HK-2 (cell line): ENCODE results near the gene MME.
"Not testable (repeated sequence)": the region's sequence is repeated elsewhere in the genome, so short reads cannot be mapped to it uniquely, and the experiment has no call there.

Source experiments
- DNase-seq: peaks from one replicate; pipeline ENCODE4 v3.0.0-alpha.2; 2018; ENCODE audit not compliant: unreplicated experiment

Gene MME

DNA sequence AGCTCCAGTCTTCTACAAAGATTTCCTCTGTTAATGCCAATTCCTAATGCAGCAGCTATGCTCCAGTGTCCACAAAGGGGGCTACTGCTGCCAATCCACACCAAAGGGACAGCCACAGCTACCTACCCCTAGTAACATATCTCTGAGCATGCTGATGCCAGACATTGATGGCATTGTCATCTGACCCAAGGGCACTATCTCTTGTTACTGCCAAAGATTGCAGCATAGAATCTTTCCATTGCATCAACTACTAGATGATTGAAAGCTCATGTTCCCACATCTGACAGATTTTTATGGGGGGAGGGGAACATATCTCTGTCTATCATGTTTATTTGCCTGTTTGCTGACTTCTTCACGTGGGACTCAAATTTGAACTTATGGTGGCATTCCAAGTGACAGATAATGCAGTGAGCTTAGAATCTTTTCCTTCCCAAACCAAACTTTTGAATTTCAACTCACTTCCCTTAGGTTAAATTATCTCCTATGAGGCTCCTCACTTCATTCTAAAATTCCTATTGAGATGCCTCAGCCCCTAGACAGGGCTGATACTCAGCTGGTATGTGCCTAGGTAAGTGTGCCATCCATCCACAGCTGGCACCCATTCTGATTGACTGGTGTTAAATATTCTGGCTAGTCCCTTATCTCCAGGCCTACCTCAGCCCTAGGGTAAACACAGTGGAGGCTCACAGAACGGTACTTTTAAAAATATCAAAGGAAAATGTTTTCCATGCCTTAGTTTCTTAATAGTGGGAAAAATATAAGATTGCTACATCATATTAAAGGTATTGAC, 113.0 kb downstream of the MME start:
- DNase-seq, result no peak

GRCh38 chr3:155193868-155194267, 113.7 kb downstream of the MME start:
- no peak for DNase-seq

DNA sequence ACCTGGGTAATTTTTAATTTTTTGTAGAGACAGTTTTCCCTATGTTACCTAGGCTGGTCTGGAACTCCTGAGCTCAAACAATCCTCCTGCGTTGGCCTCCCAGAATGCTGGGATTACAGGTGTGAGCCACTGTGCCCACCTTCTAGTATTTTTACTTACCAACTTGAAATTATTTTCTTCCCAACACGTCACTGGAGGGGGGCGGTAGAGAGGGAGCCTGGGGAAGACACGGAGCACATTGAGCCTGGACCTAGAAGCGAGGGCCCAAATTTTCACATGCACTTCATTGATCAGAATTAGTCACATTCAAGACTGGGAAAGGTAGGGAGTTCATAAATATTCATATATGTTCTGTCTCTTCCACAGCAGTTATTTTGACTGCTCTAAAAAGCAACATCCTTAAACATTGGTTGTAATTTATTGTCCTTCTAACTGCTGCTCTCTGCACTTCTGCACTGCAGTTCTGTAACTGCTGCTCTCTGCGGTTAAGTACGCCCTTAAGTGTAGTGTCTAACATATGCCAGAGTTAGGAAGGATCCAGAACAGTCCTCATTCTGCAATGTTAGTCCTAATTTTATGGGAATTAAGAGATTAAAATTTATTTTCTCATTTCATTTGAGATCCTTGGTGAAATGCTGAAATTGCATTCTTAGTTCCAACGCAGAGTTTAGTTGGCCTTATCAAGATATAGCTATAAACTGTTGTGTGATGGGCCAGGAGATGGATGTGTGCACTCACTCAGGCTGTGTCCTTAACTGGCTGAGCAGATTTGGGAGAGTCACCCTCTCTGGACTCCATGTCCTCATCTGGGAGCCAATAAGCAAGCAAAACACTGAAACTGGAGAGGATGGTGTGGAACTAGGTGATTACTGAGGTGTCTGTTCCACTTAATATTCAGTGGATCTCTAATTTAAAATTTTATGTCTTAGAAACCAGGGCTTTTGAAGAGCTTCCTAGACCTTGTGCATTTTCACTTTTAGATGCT, 115.1 kb downstream of the MME start:
- no peak for DNase-seq

DNA sequence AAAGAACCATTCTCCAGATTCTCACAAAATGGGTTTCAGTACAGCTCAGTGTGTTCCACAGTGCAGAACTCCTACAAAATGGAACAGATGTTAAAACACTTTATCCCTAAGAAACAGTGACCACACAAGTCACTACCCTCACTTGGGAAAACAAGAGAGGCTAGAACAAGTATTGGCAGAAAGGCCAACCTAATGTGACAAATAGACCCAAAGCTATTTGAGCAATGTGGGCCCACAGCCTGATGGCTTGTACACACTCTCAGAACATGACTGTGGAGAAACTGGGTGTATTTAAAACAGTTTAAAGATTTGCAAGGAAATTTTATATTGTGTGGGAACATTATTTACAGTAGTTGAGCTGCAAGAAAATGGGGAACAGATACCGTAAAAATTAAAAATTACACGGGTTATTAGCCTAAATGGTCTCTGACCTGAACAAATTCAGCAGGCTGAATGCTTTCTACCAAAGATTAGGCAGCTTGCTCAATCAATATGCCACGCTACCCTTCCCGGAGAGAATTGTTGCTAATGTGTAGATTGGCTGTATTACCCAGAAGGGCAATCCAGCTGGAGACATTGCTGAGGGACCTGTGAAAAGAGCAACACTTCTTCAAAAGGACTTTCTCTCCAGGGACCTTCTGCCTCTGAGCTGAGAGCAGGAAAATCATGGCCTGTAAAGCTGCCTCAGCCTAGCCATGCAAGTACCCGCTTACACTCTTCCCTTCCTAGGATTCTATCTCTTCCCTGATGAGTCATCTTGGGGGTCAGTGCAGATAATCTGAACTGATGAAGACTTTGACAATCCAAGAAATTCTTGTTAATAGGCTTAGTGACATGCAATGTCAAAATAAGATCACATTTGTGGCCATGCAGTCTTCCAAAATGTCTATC, 116.3 kb downstream of the MME start:
- DNase-seq, result no peak

DNA sequence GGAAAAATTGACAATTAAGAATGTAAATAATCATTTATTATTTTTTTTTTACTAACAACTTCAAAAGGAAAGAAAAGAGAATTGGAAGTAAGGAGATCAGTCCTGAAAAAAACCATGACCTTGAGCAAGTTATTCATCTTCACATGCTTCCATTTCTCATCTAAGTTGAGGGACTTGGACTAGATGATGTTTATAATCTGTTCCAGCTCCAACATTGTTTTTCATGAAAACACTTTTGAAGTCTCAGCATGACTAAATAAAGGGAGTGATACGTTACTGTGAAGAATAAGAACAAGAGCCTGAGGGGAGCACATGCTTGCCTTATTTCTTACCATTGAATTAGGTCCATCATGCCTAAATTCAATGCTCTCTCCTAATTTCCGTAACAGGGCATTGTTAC, 117.7 kb downstream of the MME start:
- DNase-seq, result no peak

DNA sequence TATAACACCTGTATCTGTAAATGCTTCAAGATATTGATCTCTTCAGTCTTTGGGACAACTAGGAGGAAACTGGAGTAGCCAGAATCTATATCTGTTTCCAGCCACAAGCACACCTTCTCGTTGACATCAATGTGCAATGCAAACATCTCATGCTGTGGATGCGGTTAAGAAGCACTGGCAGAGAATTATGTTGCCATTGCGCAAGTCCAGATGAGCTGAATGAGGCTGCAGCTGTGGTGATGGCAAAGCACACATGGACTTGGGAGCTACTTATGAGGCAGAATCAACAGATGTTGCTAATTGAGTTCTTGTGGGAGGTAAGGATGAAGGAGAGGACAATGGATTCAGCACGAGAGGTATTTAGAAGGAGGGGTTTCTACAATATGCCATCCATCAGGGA, 122.5 kb downstream of the MME start:
- no peak for DNase-seq

GRCh38 chr3:155204851-155205250, 124.7 kb downstream of the MME start:
- DNase-seq, result no peak

GRCh38 chr3:155208183-155208800, 128.2 kb downstream of the MME start:
- no peak for DNase-seq

DNA sequence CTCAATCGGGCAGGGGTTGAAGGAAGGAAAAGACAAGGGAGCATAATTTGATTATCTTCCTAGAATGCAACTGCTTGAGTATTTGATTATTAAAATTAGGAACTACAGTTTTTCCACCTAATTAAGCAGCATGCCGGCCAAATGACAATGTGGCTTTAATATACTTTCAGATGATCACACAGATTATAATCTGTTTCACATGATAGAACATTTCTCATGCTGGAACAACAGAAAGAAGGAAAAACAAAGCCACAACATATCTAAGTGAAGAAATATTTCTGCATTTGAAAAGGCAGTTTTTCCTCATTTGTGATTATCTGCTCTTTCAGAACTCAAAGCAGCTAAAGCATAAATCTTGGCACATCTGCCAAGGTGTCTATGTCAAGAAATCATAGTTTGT, 130.6 kb downstream of the MME start:
- no peak for DNase-seq

DNA sequence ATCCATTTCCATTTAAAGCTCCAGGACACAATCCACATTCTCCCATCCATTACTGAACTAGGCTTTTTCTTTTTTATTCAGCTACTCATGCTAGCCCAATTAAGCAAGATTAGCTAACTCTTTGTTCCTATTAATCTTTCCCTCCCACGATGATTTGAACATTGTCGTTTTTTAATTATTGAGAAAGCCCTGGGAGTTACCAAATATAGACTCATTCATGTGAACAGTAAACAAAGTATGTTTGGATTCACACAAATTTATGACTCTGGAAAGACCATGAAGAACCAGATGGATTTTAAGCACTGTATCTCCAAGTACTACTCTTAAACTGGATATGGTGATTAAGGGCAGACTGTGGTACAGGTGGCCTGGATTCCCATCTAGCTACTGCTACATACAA, 131.1 kb downstream of the MME start:
- DNase-seq, result no peak

DNA sequence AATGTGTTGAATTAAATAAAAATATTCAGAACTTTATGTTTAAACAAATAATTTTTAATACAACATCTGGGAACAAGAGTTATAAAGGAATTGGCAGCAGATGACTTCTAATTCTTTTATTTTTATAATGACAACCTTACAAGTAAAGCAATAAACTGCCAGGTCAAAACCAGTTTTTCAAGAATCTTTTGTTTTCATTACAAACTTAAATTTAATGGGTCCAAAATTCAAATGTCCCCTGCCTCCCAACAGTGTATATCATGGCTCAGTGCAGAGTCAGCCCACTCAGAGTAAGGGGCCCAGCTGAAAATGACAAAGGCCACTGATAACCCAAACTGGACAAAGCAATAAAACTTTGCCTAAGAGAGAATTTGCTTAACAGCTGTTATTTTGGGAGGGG, 131.8 kb downstream of the MME start:
- DNase-seq, result no peak

DNA sequence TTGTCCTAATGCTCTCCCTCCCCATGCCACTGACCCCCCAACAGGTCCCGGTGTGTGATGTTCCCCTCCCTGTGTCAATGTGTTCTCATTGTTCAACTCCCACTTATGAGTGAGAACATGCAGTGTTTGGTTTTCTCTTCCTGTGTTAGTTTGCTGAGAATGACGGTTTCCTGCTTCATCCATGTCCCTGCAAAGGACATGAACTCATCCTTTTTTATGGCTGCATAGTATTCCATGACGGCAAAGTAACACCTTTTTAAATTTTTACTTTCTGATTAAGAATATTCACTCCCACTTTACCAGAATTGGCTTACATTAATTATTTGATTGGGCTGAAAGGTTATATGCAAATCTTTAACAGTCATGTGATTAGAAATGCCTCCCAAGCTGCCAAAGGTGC, 135.9 kb downstream of the MME start:
- DNase-seq, result not testable (repeated sequence)

DNA sequence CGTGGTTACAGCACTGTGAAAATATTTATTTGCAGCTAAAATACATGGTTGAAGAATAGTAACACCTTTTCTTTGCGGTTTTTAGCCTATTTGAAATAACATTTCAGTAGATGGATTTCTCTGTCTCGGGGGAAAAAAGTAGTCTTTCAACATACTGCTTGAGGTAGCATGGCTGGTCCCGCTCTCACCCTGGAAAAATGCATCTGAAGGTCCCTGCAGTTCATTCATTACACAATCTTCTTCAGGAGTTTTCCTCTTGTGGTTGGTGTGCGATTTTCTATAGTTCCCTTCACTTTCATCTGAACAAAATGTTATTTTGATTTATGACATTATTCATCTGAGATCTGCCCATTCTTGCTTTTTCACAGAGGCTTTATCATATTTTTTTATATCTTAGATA, 137.5 kb downstream of the MME start:
- DNase-seq, result no peak

- no peak for DNase-seq
Measured at GRCh38 chr3:155218462-155218861, 138.3 kb downstream of the MME start.

GRCh38 chr3:155219106-155219505, 139.0 kb downstream of the MME start:
- no peak for DNase-seq

- DNase-seq, result no peak
Measured at GRCh38 chr3:155225417-155225816, 145.3 kb downstream of the MME start.

GRCh38 chr3:155227141-155227540, 147.0 kb downstream of the MME start:
- DNase-seq, result no peak

DNA sequence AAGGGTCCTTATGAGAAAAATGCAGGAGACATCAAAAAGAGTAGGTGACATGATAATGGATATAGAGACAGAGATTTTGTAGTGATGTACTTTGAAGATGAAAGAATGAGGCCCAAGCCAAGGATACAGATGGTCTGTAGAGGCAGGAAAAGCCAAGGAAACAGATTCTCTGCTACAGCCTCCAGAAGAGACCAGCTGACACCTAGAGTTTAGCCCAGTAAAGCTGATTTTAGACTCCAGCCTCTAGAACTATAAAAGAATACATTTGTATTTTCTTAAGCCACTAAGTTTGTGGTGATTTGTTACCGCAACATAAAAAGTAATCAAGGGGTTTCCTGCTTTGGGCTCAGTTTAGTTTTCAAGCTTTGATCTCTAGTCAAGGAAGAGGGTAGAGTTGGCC, 148.6 kb downstream of the MME start:
- no peak for DNase-seq

- DNase-seq, result no peak
Measured at GRCh38 chr3:155229086-155229485, 149.0 kb downstream of the MME start.

GRCh38 chr3:155230382-155230781, 150.3 kb downstream of the MME start:
- no peak for DNase-seq

GRCh38 chr3:155231792-155232191, 151.7 kb downstream of the MME start:
- no peak for DNase-seq
